HepG2 (cell line): ENCODE data around the gene FIBP. TPM values are rescaled to one million over a fixed set of nuclear protein-coding genes. Genes with fewer than 3 reads are reported as not detected.
A peak's percentile ranks its signal among the peaks of the same experiment; 100 is the strongest.

ENCODE experiments used
- GPBP1L1 ChIP-seq: sonication (generic); formaldehyde crosslinking; IDR thresholded peaks from 2 replicates; pipeline ENCODE4 v1.5.0; 2020; ENCODE audit warnings: mild to moderate bottlenecking, missing genetic modification reagents
- KAT7 ChIP-seq: IDR thresholded peaks from 2 replicates; pipeline ENCODE4 v1.6.1; 2018; ENCODE audit warnings: borderline replicate concordance, missing compliant biosample characterization
- KDM5A ChIP-seq: fragments of 200-600 bp; sonication (generic); IDR thresholded peaks from 2 replicates; pipeline ENCODE4 v1.7.0; 2018; ENCODE audit warnings: antibody characterized with exemption, mild to moderate bottlenecking, low read length, borderline replicate concordance
- PRDM15 ChIP-seq: sonication (generic); formaldehyde crosslinking; IDR thresholded peaks from 2 replicates; pipeline ENCODE4 v1.4.0; 2020; ENCODE audit warnings: missing genetic modification reagents
- SAP130 ChIP-seq: IDR thresholded peaks from 2 replicates; pipeline ENCODE4 v1.6.1; 2016; ENCODE audit warnings: low read depth
- THRA ChIP-seq: sonication (generic); formaldehyde crosslinking; IDR thresholded peaks from 2 replicates; pipeline ENCODE4 v1.4.0; 2020; ENCODE audit warnings: missing genetic modification reagents, borderline replicate concordance
- ZNF543 ChIP-seq: sonication (generic); formaldehyde crosslinking; IDR thresholded peaks from 2 replicates; pipeline ENCODE4 v1.4.0; 2020; ENCODE audit warnings: mild to moderate bottlenecking, missing genetic modification reagents
- ZNF552 ChIP-seq: sonication (generic); formaldehyde crosslinking; IDR thresholded peaks from 2 replicates; pipeline ENCODE4 v1.9.0; 2022; ENCODE audit warnings: missing genetic modification reagents, mild to moderate bottlenecking, borderline replicate concordance
- ZNF768 ChIP-seq: sonication (generic); formaldehyde crosslinking; IDR thresholded peaks from 2 replicates; pipeline ENCODE4 v1.4.0; 2020; ENCODE audit warnings: missing genetic modification reagents
- polyA plus RNA-seq, 8 experiments: library from polyadenylated mRNA; depleted of rRNA in 3 of 8; stranded (reverse) in 7 of 8; unstranded in 1 of 8; fragments of >200 nt; fragmentation: Illumina TruSeq in 4 of 8; extraction: Trizol in 4 of 8; gene quantifications; 2 replicates each; pipeline versions ENCODE4 v1.2.1 to v1.2.3, GENCODE V29; 2011 to 2016; ENCODE audit warnings: low read depth in 4 of 8, missing spikeins in 1 of 8, mixed read lengths in 1 of 8; ENCODE audit not compliant: insufficient read depth in 1 of 8
- total RNA-seq, 5 experiments: library from RNA; depleted of rRNA; stranded (reverse); fragments of >200 nt; fragmentation: Illumina TruSeq; extraction: Trizol; gene quantifications; 2 replicates each; pipeline ENCODE4 v1.2.3, GENCODE V29; 2016; ENCODE audit warnings: low read depth in 1 of 5
- TF ChIP-seq, protein P1 (sequence below): sonication (generic); formaldehyde crosslinking; IDR thresholded peaks from 2 replicates; pipeline ENCODE4 v1.5.0; 2020; ENCODE audit warnings: mild to moderate bottlenecking, low read depth, missing genetic modification reagents, borderline replicate concordance
- TF ChIP-seq, protein P2 (sequence below): IDR thresholded peaks from 2 replicates; pipeline ENCODE4 v1.6.1; 2012; ENCODE audit warnings: low read length, improper control_type of control experiment
- TF ChIP-seq, protein P3 (sequence below): sonication (generic); formaldehyde crosslinking; IDR thresholded peaks from 2 replicates; pipeline ENCODE4 v1.8.0; 2022; ENCODE audit warnings: mild to moderate bottlenecking, missing genetic modification reagents; ENCODE audit not compliant: insufficient replicate concordance
- TF ChIP-seq, protein P4 (sequence below): sonication (generic); formaldehyde crosslinking; IDR thresholded peaks from 2 replicates; pipeline ENCODE4 v1.8.1; 2023; ENCODE audit warnings: mild to moderate bottlenecking, inconsistent platforms, moderate library complexity, missing genetic modification reagents, borderline replicate concordance

The FIBP gene
- total and polyA plus RNA-seq, 2 of the 13 experiments (the other 11 are each of a cell fraction or from before 2014, with no cell fraction given): 42.9 to 62.1 TPM

GRCh38 chr11:65918211-65919140, 30.2 kb upstream of the FIBP start, which contains the start of gene C11orf68 (continued):
- peak; percentile 36; the same call in 1 of the 2 replicates for TF ChIP-seq KDM5A
- TF ChIP-seq, protein P1, sequence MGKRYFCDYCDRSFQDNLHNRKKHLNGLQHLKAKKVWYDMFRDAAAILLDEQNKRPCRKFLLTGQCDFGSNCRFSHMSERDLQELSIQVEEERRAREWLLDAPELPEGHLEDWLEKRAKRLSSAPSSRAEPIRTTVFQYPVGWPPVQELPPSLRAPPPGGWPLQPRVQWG (CRISPR knock-in tag): no peak
- TF ChIP-seq, protein P2, sequence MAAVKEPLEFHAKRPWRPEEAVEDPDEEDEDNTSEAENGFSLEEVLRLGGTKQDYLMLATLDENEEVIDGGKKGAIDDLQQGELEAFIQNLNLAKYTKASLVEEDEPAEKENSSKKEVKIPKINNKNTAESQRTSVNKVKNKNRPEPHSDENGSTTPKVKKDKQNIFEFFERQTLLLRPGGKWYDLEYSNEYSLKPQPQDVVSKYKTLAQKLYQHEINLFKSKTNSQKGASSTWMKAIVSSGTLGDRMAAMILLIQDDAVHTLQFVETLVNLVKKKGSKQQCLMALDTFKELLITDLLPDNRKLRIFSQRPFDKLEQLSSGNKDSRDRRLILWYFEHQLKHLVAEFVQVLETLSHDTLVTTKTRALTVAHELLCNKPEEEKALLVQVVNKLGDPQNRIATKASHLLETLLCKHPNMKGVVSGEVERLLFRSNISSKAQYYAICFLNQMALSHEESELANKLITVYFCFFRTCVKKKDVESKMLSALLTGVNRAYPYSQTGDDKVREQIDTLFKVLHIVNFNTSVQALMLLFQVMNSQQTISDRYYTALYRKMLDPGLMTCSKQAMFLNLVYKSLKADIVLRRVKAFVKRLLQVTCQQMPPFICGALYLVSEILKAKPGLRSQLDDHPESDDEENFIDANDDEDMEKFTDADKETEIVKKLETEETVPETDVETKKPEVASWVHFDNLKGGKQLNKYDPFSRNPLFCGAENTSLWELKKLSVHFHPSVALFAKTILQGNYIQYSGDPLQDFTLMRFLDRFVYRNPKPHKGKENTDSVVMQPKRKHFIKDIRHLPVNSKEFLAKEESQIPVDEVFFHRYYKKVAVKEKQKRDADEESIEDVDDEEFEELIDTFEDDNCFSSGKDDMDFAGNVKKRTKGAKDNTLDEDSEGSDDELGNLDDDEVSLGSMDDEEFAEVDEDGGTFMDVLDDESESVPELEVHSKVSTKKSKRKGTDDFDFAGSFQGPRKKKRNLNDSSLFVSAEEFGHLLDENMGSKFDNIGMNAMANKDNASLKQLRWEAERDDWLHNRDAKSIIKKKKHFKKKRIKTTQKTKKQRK: no peak
- no peak for TF ChIP-seq ZNF543 (CRISPR knock-in tag)
- TF ChIP-seq, protein P3, sequence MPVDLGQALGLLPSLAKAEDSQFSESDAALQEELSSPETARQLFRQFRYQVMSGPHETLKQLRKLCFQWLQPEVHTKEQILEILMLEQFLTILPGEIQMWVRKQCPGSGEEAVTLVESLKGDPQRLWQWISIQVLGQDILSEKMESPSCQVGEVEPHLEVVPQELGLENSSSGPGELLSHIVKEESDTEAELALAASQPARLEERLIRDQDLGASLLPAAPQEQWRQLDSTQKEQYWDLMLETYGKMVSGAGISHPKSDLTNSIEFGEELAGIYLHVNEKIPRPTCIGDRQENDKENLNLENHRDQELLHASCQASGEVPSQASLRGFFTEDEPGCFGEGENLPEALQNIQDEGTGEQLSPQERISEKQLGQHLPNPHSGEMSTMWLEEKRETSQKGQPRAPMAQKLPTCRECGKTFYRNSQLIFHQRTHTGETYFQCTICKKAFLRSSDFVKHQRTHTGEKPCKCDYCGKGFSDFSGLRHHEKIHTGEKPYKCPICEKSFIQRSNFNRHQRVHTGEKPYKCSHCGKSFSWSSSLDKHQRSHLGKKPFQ (CRISPR knock-in tag): no peak
- no peak for TF ChIP-seq THRA (CRISPR knock-in tag)
- TF ChIP-seq ZNF552 (CRISPR knock-in tag): no peak
- no peak for TF ChIP-seq PRDM15 (CRISPR knock-in tag)
- TF ChIP-seq ZNF768 (CRISPR knock-in tag): 0 out of 2 replicates have a peak, but pooled peaks have one; percentile 21
- 0 out of 2 replicates have a peak, but pooled peaks have one; percentile 15 for TF ChIP-seq KAT7
- no peak for TF ChIP-seq GPBP1L1 (CRISPR knock-in tag)
- TF ChIP-seq, protein P4, sequence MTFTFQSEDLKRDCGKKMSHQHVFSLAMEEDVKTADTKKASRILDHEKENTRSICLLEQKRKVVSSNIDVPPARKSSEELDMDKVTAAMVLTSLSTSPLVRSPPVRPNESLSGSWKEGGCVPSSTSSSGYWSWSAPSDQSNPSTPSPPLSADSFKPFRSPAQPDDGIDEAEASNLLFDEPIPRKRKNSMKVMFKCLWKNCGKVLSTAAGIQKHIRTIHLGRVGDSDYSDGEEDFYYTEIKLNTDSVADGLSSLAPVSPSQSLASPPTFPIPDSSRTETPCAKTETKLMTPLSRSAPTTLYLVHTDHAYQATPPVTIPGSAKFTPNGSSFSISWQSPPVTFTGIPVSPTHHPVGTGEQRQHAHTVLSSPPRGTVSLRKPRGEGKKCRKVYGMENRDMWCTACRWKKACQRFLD (CRISPR knock-in tag): no peak
- TF ChIP-seq SAP130 (CRISPR knock-in tag): no peak
